Measurements from ENCODE around the gene NOS3.

NOS3 gene

GRCh38 chr7:151061213-151062110 is 70.6 kb downstream of the NOS3 start:
- no peak for DNase-seq

GRCh38 chr7:151062111-151062398 is 71.2 kb downstream of the NOS3 start:
- DNase-seq: no peak

GRCh38 chr7:151062399-151063211 is 71.8 kb downstream of the NOS3 start:
- DNase-seq: no peak

- no peak for DNase-seq
Measured at GRCh38 chr7:151063212-151063561, 72.4 kb downstream of the NOS3 start.
